HL-60/S4 treated with phorbol 12-myristate 13-acetate at 8.2 ng/mL for 4 days and 3 days (cell line): ENCODE measurements around the gene BZW2.
"Not testable (repeated sequence)": the region's sequence is repeated elsewhere in the genome, so short reads cannot be mapped to it uniquely, and the experiment has no call there.

ENCODE experiments used
- in situ Hi-C: fragments of 300-500 bp; cut with MboI; formaldehyde crosslinking; loops from 2 replicates; pipeline ENCODE4 v1.15.0; 2022; ENCODE audit warnings: low sequenced_read_pairs

Gene BZW2

DNA sequence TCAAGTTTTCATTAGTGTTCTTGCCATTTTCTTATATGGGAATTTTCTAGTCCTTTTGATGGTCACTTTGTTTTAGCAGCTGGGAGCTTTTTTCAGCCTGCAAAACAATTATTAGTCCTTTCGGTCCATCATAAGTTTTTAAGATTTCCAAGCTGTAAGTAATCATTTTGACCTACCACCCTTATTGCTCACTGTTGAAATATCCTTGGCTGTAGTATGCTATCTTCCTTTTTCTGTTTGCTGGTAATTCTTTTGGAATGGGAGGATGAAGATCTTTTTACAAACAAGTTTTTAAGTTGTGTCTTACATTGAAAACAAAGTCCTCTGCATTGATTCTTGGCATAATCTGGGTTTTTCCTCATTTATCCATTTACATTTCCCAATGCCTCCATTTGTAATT, 24.0 kb downstream of the BZW2 start:
- in situ Hi-C loops, result no loop called here

DNA sequence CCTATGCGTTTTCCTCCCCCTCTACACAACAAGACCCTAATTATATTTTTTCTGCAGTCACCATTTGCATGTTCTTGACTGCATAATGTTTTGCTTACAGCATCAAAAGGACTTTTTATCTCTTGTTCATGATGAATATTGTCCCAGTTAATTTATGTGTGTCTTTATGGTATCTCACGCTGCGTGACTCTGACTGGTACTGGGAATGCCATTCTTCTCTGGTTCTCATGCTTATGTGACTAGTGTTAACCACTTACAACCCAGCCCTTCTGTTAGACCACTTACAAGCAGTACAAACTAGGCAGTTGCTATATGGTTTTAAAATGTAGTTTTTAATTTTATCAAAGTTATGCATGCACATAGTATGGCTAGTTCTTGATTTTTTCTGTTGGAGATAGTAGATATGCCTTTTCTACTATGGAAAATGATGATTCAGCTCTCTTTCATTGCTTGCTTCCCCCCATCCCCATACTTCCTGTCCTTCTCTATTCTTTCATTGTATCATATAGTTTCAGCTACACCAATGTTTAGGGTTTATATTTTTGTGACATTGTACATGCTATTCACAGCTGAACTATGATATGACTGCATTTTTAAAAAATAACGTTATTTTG, 24.9 kb downstream of the BZW2 start:
- in situ Hi-C loops, result no loop called here

DNA sequence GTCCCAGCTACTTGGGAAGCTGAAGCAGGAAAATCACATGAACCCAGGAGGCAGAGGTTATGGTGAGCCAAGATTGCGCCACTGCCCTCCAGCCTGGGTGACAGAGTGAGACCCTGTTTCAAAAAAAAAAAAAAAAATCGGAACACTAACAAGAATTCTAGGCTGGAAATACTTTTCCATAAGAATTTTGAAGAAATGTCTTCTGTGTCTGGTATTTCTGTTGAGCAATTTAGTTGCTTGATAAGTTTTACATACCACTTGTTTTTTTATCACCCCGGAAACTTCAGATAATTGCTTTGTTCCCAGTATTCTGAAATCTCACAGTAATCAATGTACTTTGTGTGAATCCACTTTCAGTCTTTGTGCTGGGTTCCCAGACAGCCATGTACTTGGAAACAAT, 25.8 kb downstream of the BZW2 start:
- in situ Hi-C loops, result no loop called here

DNA sequence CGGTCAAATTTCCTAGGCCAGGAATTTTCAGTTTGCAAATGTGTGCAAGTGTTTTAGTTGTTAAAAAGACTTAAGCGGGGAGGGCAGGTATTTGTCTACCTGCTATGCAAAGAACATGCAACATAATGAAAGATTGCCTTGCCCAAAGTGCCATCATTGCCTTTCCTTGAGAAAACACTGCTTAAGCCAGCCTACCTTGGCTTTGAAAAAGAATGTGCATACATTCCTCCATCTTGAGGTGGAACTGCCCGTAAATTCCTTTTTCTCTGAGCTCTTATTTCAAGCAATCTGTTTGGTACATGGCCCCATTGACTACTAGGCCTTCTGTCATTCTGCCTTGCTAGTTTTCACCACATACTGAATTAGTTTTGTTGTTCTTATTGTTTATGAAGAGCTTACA, 29.3 kb downstream of the BZW2 start:
- in situ Hi-C loops, result no loop called here

DNA sequence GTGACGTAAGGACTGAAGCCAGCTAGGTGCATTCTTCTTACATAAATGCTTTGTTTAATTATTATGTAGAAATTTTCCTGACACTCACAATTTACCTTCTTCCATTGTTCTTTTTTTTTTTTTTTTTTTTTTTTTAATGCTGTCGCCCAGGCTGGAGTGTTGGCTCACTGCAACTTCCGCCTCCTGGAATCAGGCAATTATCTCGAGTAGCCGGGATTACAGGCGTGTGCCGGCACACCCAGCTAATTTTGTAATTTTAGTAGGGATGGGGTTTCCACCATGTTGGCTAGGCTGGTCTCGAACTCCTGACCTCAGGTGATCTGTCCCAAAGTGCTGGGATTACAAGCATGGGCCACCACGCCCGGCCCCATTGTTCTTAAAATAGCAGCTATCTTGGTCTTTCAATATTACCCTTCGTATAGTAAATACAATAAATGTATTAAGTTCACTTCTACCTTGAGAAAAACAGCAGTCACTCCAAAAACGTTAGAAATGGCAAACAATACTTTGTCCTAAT, 32.1 kb downstream of the BZW2 start:
- in situ Hi-C loops, result no loop called here

DNA sequence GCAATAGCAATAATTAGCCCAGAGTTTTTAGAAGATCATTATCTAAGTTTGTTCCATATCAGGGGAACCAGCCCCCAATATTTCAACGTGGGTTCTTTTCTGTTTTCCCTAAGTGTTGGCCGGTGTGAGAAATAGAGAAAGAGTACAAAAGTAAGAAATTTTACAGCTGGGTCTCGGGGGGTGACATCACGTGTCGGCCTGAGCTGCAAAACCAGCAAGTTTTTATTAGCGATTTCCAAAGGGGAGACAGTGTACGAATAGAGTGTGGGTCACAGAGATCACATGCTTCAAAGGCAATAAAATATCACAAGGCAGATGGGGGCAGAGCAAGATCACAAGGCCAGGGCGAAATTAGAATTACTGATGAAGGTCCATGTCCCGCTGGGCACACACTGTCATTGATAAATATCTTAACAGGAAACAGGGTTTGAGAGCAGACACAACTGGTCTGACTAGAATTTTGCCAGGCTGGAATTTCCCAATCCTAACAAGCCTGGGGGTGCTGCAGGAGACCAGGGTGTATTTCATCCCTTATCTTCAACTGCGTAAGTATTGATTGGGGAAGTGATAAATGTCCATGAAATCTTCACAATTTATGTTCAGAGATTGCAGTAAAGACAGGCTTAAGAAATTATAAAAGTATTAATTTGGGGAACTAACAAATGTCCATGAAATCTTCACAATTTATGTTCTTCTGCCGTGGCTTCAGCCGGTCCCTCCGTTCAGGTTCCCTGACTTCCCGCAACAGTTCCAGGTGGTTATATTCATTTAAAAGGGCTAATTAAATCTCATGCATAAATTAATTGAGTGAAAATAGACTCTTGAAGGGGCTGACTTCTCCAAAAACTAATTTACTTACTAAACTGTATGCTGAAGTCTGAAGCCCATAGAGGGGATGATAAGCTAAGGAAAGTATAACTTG, 32.9 kb downstream of the BZW2 start:
- in situ Hi-C loops, result not testable (repeated sequence)

DNA sequence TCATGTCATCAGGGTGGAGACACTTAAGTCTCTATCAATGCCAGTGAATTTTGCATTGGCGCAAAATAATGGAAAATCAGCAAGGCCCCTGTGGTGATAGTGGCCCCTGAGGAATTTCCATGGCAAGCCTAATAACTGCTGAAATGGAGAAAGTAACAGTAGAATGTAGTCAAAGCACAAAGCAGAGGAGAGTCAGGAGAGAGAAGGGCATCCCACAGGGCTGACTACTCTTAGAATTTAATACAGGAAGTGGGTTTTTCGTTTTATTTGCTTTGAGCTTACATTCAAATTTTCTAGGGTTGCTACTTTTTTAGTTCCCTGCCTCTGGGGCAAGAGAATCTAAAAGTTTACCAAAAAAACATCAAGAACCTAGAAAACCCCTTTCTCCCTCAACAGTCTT, 39.0 kb downstream of the BZW2 start:
- in situ Hi-C loops, result no loop called here

DNA sequence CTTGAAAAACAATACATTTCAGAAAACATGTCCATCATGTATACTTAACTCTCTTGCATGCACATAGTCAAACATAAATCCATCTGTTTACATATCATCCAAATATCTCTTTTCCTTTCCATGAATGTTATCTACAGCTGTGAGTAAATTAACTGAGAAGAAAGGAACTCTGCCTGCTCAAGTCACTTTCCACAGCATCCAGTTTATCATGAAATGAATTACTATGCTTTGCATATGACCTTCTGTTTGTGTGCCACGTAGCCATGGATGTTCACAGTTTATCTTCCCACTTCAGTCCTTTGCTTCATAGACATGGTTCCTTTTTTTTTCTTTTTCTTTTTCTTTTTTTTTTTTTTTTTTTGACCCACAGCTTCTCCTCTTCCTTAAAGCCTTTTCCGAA, 39.6 kb downstream of the BZW2 start:
- in situ Hi-C loops, result no loop called here

DNA sequence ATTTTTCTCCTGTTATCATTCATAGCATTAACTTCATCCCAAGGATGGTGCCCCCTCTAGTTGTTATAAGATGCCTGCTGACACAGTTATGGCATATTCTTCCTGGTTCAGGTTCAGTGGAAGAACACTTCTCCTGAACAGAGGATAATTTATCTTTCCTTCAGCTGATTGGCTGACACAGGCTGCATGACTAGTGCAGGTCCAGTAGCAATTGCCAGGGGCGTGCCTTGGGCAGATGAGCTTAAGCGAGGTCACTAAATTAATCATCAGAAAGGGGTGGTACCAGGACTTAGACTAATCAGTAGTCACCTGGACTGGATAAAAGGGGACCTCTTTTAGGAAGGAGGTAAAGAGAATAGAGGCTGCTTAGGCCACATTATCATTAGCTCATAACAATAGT, 42.3 kb downstream of the BZW2 start:
- in situ Hi-C loops, result no loop called here

DNA sequence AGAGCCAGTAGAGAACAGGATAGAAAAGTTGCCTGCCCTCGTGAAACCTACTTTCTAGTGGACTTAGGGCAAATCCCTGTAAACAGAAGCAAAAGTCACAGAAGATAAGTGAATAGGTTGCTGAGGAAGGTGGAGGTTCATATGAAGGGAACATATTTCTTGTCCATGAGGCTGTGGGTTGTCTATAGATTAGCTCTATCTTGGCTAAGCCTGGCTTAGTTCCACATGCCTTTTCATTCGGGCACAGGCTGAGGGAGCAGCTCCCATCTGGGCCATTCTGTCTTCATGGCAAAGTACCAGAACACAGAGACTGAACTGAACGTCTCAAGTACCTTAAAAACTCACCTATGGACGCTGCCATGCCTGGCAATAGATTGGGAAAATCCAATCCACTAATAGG, 45.3 kb downstream of the BZW2 start:
- in situ Hi-C loops, result no loop called here

DNA sequence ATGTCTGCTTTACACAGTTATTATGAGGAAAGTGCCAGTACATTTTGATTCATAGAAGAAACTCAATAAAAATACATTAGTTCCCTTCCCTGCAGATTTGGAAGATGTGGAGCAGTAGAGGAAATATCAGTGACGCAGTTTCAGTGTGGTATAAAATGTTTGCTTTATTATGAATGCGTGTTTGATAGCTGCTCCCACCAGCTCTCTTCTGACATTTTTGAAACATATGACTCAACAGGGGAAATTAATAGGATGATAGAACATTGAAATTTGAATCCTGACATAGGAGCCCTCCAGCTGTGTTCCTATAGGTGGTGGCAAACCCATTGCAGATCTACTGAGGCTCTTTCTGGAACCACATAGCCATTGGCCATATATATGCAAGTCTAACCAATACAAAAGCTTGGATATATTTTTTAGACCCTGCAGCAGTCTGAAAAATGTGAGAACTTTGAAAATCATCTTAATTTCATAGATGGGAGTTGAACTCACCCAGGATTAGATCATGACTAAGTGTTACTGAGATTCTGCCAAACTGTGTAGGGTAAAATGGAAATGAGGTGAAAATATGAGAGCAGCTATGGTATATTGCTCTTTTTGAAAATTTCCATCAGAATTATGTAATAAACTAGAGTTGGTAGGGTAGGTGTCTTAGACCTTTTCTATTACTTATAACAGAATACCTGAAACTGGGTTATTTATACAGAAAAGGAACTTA, 47.8 kb downstream of the BZW2 start:
- in situ Hi-C loops, result no loop called here

DNA sequence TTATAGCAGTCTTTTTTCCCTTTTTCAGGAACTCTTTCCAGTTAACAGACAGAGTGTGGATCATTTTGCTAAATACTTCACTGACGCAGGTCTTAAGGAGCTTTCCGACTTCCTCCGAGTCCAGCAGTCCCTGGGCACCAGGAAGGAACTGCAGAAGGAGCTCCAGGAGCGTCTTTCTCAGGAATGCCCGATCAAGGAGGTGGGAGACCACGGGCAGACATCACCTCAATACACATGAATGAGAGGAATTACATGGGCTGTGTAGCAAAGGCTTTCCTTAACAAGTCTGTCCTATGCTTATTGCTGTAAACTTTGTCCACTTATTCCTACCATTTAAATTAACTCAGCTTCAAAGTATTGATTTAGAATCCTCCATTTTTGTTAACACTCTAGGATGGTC, 48.8 kb downstream of the BZW2 start:
- in situ Hi-C loops, result no loop called here

DNA sequence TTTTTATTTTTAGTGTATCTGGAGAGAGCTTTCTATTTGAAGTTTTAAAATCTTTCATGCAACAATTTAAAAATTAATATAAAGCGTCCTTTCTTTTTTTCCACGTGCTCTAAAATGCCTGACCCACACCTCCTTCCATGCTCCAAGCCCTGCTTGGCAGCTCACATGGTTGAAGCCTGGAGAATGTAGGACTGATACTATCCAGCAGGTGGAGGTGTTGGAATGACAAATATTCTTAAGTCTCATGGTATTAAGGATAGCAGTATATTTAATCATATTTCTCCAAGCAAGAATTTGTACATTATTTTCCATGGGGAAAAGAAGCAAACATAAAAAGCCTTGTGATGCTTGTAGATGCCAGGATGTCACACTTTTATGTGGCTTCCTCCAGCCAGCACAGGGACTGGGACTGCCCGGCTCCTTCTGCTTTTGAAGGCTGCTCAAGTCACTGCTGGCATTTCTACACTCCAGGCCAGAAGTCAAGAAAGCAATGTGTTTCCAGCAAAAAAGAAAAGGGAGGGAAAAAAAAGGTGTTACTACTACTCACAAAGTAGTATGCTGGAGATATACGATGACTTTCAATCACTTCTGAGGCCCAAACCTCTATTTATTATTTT, 49.7 kb downstream of the BZW2 start:
- in situ Hi-C loops, result no loop called here

DNA sequence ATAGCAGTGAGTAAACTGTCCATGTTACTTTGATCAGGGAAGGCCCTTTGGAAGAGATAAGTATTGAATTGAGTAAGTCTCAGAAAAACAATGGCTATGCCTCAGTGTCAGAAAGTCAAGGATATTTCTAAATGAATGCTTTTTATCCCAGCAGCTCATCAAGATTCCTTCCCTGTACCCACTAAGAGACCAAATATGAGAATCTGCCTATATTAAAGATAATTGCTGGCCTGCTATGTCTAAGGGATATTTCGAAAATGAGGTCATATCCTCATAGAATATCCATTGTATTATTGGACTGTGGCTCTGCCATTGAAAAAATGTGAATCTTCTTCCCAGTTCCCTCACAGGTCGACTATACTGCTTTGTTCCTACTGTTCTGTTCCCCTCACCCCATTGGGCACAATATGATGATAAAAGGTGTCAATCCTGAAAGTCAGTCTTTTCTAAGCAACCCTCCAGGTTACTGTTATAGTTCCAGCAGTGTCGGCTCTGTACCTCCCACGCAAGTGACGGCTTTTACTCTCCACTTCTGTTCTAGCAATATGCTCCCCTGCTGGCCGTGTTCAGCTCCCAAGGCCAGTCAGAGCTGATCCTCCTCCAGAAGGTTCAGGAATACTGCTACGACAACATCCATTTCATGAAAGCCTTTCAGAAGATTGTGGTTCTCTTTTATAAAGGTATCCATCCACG, 51.7 kb downstream of the BZW2 start:
- in situ Hi-C loops, result no loop called here

DNA sequence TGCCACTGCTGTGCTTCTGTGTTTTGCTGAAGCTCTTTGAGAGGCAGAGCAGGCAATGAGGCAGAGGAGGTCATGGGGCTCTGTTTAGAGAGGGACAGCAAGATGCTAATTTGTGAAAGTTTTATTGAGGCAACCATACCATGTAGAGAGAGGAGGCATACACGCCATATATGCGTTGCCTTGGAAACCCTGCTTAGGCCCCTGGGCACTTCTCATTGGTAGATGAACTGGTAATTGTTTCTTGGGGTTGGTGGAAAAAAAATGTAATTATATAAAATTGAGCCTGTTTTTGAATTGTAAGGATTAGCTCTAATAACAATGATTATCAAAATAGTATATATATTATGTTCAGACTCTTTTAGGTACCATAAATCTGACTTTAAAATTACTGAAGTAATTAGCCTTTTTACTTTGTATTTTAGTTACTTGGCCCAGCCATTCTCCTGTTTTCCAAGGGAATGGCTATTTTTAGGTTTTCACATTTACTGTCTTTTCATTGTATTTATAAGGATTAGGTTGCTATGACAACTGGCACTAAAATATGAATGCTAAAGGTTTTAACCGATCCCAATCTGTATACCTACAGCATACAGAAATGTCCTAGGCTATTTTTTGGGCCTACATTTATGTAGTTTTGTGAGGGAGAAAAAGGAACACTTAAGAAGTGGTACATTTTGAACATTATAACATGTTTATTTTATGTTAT, 52.4 kb downstream of the BZW2 start:
- in situ Hi-C loops, result no loop called here

DNA sequence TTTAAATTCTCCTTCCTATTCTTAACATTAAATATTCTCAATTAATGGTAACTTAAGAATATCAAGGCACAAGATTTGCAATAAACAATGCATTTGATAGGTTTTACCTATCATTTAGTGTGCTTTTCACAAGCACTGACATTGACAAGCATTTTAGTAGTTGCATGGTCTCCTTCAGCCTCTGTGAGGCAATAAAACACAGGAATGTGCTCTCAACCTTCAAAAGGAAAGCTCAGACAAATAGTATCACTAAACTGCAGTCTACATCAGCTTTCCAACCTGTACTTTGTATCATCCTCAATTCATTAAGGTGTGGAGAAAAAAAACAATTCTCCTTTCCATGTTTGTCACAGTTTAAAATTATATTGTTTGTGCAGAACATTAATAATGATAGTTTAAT, 56.5 kb downstream of the BZW2 start:
- in situ Hi-C loops, result no loop called here

DNA sequence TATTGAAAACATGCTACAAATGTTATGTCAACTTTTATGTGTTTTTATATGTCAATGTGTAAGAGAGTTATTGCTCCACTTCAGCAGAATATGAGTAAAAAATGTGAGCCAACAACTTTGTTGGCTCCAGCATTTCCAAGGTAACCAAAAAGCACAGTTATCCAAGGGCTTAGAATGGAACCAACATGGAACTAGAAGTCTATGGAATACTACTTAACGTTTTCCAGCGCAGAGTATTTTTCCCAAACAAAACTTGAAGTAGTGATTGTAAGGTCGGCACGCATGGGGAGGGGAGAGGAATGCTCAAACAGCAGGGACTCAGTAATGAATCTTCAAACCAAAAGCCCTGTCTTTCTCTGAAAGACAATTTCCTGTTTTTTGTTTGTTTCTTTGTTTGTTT, 62.5 kb downstream of the BZW2 start:
- in situ Hi-C loops, result no loop called here

DNA sequence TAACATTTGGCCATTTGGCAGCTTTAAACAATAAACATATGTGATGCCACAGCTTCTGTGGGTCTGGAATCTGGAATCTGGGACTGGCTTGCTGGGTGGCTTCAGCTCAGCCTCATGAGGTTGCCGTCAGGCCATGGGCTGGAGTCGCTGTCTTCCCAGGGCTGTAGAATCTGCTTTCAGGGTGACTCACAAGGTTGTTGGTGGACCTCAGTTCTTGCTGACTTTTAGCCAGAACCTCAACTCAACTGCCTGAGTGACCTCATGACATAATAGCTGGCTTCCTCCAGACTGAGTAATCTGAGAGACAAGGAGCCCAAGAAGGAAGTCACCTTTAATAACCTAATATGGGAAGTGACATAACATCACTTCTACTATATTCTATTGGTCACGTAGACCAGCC, 63.0 kb downstream of the BZW2 start:
- in situ Hi-C loops, result no loop called here

DNA sequence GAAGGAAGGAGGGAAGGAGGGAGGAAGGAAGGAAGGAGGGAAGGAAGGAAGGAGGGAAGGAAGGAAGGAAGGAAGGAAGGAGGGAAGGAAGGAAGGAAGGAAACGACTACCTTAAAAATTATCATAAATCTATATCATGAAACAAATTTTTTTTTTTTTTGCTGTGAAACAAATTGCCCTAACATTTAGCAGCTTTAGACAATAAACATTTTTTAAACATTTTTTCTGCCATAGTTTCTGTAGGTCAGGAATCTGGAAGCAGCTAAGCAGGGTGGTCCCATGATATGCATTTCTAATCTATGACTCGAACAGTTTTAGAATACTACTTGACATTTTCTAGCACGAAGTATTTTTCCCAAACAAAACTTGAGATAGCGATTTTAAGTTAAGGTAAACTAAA, 64.7 kb downstream of the BZW2 start:
- in situ Hi-C loops, result no loop called here

DNA sequence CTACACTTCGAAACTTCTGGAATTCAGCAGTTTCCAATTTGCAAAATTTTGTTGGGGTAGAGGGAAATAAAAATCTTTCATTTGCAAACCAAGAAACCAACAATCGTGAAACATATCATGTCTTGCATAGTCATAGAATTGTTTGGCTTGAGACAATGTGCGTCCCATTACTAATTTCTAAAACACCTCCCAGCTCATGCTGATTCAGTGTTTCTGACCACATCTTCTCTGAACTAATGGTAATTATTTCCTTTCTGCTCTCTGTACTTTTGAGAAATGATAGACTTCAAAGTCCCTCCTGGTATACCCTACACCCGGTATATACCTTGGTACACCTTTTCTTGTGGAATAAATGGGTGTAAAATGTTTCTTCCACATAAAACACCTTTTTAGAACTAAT, 65.7 kb downstream of the BZW2 start:
- in situ Hi-C loops, result no loop called here
